ENCODE measurements around the gene MAPKAPK5.
"Not testable (repeated sequence)": the region's sequence is repeated elsewhere in the genome, so short reads cannot be mapped to it uniquely, and the experiment has no call there.

The MAPKAPK5 gene

DNA sequence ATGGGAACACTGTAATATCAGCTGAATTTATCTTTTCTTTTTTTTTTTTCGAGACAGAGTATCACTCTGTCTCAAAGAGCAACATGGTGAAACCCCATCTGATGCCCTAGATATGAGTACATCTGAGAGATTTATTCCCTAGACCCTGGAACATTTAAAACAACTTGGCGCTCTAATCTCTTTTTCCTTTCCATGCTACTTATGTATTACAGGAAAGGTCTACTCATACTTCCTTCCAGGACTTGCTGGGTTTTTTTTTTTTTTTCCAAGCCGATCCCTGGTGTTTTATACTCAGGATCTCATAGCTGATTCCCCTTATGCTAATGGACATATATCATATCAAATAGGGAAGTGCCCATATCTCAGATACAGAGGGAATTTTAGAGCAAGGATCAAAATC is 83.1 kb downstream of the MAPKAPK5 start:
- no peak for DNase-seq (ENCODE audit: low spot score in 2 of 2)
- Mint-ChIP-seq H3K4me1 (no peaks in the 10 kb centered on the region), H3K4me3 (no peak overlapping the region), H3K27me3 (no peaks in the 10 kb centered on the region), H3K9me3 (no peaks in the 10 kb centered on the region), H3K36me3 (ENCODE audit: insufficient read depth) (peaks cover 1% of the 10 kb centered on the region), H3K27ac (ENCODE audit: low read depth) (no peak overlapping the region)
- no peak for ATAC-seq (replicated peaks; ENCODE audit: extremely low read depth, poor library complexity, severe bottlenecking)

DNA sequence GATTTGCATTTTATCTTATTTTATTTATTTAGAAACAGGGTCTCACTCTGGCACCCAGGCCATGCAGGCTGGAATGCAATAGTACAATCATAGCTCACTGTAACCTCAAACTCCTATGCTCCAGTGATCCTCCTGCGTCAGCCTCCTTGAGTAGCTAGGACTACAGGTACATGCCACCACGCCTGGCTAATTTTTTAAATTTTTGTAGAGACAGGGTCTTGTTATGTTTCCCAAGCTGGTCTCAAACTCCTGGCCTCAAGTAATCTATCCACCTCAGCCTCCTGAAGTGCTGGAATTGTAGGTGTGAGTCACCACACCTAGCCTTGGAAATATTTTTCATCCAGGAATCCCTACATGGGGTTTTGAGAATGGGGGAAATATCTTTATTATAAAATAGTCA is 84.6 kb downstream of the MAPKAPK5 start:
- H3K9me3 Mint-ChIP-seq, result no peaks in the 10 kb centered on the region
- H3K27ac Mint-ChIP-seq (ENCODE audit: low read depth), result peak overlapping the region; percentile 33
- no peaks in the 10 kb centered on the region for H3K27me3 Mint-ChIP-seq
- no peak for DNase-seq (ENCODE audit: low spot score in 2 of 2)
- peaks cover 5% of the 10 kb centered on the region for H3K36me3 Mint-ChIP-seq (ENCODE audit: insufficient read depth)
- ATAC-seq (replicated peaks; ENCODE audit: extremely low read depth, poor library complexity, severe bottlenecking), result no peak
- no peaks in the 10 kb centered on the region for H3K4me1 Mint-ChIP-seq
- no peak overlapping the region for H3K4me3 Mint-ChIP-seq

DNA sequence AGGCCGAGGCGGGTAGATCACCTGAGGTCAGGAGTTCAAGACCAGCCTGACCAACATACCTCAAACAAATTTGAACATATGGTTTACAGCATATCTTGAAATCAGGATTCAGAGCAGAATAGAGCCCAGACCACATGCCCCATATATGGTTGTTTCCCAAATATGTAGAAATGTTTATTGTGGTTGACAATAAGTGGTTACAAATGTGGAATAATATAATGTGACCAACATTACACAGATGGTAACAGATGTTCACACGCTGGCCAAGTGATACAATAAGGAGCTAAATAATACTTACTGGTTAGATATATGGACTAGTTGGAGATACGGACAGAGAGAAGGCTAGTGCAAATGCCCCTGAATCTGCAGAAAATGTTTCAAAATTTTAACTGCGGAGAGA is 85.3 kb downstream of the MAPKAPK5 start:
- DNase-seq (ENCODE audit: low spot score in 2 of 2), result no peak
- Mint-ChIP-seq H3K27ac (ENCODE audit: low read depth) (peak overlapping the region; percentile 33), H3K27me3 (no peaks in the 10 kb centered on the region), H3K4me1 (no peaks in the 10 kb centered on the region), H3K36me3 (ENCODE audit: insufficient read depth) (peaks cover 8% of the 10 kb centered on the region), H3K9me3 (no peaks in the 10 kb centered on the region), H3K4me3 (no peak overlapping the region)
- ATAC-seq (replicated peaks; ENCODE audit: extremely low read depth, poor library complexity, severe bottlenecking), result no peak

DNA sequence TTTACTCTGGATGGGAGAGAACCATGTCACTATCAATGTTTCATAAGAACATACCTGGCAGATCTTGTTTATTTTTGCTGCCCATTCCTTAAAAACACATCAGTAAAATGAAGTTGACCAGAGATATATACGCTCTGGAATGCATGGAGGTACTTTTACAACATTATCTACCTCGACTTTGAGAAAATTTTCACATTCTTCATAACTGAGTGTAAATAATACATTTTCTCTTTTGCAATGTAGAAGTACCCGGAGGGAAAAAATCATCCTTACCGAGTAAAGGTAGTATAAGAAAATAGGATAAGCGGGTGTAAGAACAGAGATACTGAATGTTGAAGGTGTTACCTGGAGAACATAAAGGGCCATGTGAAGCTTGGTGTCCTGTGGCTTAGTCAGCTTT is 90.2 kb downstream of the MAPKAPK5 start:
- Mint-ChIP-seq H3K36me3 (ENCODE audit: insufficient read depth) (peaks cover 24% of the 10 kb centered on the region), H3K4me3 (no peak overlapping the region), H3K27ac (ENCODE audit: low read depth) (no peak overlapping the region), H3K27me3 (no peaks in the 10 kb centered on the region), H3K9me3 (no peaks in the 10 kb centered on the region), H3K4me1 (peaks cover 5% of the 10 kb centered on the region)
- ATAC-seq (replicated peaks; ENCODE audit: extremely low read depth, poor library complexity, severe bottlenecking), result no peak
- DNase-seq (ENCODE audit: low spot score in 2 of 2), result no peak

DNA sequence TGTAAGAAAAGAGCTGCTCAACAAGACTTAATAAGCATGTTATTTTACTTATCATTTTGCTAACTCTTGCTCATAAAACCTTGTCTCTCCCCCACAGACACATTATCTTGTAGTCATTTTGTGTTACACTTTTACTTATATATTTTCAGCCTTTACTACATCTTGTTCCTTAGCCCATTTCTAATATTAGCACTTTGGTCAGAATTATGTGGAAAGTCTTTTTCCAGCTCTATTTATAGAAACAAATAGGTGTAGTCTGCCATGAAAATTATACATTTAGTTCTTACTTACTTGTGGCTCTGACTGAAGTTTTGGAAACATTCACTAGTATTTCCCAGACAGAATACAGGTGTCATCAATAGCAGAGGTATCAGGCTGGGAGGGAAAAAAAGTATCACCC is 94.8 kb downstream of the MAPKAPK5 start:
- Mint-ChIP-seq H3K27me3 (no peaks in the 10 kb centered on the region), H3K4me1 (peaks cover 5% of the 10 kb centered on the region), H3K27ac (ENCODE audit: low read depth) (no peak overlapping the region), H3K36me3 (ENCODE audit: insufficient read depth) (peaks cover 28% of the 10 kb centered on the region), H3K9me3 (no peaks in the 10 kb centered on the region), H3K4me3 (no peak overlapping the region)
- ATAC-seq (replicated peaks; ENCODE audit: extremely low read depth, poor library complexity, severe bottlenecking) (no peak), DNase-seq (ENCODE audit: low spot score in 2 of 2) (no peak)

DNA sequence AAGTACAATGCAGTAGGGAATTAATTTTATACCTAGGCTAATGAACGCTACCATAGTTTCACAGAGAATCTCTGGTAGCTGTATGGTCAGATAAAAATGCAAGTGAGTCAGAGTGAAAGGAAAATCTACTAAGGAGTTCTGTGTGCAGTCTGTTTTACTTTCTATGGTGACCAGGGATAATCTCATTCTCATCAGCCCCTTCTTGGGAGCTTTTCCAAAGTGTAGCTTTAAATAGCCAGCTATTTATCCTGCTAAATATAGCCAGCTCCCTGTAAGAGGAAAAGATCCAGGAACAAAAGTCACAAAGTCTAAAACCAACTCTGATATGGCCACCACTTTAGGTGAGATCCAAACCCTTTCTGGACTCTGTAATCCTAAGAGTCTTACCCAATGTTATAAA is 95.4 kb downstream of the MAPKAPK5 start:
- H3K27ac Mint-ChIP-seq (ENCODE audit: low read depth), result no peak overlapping the region
- H3K4me1 Mint-ChIP-seq, result peaks cover 6% of the 10 kb centered on the region
- H3K9me3 Mint-ChIP-seq, result no peaks in the 10 kb centered on the region
- DNase-seq (ENCODE audit: low spot score in 2 of 2), result no peak
- no peak for ATAC-seq (replicated peaks; ENCODE audit: extremely low read depth, poor library complexity, severe bottlenecking)
- H3K27me3 Mint-ChIP-seq, result no peaks in the 10 kb centered on the region
- H3K36me3 Mint-ChIP-seq (ENCODE audit: insufficient read depth), result peaks cover 28% of the 10 kb centered on the region
- no peak overlapping the region for H3K4me3 Mint-ChIP-seq

DNA sequence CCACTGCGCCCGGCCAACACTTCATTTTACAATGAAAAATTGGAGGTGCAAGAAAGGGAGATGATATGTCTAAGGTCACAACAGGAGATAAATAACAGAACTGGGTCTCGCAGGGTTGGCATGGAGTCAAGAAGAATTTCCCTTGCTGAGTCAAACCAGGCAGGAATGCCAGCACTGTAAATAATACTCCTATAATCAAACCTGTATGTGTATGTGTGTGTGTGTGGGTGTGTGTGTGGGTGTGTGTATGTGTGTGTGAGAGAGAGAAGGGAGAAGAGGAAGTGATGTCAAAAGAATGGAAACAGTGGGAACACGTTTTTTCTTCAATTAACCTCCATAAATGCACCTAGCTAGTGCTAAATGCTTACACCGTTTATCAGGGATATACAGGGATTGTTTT is 100.5 kb downstream of the MAPKAPK5 start:
- H3K27ac Mint-ChIP-seq (ENCODE audit: low read depth), result no peak overlapping the region
- H3K27me3 Mint-ChIP-seq, result no peaks in the 10 kb centered on the region
- ATAC-seq (replicated peaks; ENCODE audit: extremely low read depth, poor library complexity, severe bottlenecking) (no peak), DNase-seq (ENCODE audit: low spot score in 2 of 2) (no peak)
- H3K9me3 Mint-ChIP-seq, result no peaks in the 10 kb centered on the region
- H3K36me3 Mint-ChIP-seq (ENCODE audit: insufficient read depth), result peaks cover 11% of the 10 kb centered on the region
- peaks cover 5% of the 10 kb centered on the region for H3K4me1 Mint-ChIP-seq
- no peak overlapping the region for H3K4me3 Mint-ChIP-seq

DNA sequence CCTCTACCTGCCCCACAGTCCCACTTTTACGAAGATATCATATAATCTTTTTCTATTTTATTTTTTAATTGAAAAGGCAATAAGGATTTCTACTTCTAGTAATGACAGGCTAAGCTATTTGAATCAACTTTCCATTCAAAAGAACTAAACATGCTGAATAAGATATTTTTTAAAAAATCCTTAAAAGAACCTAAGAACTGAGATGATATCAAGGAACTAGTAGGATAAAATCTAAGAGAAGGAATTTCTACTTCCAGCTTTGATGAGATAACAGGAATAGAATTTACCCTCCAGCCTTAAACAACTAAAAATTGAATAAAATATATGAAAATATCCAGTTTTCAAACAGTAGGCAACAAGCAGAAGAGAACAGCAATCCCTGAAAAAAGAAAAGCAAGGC is 101.9 kb downstream of the MAPKAPK5 start:
- no peak overlapping the region for H3K4me3 Mint-ChIP-seq
- no peaks in the 10 kb centered on the region for H3K9me3 Mint-ChIP-seq
- no peaks in the 10 kb centered on the region for H3K27me3 Mint-ChIP-seq
- peaks cover 5% of the 10 kb centered on the region for H3K4me1 Mint-ChIP-seq
- no peak for DNase-seq (ENCODE audit: low spot score in 2 of 2)
- no peak overlapping the region for H3K27ac Mint-ChIP-seq (ENCODE audit: low read depth)
- peaks cover 9% of the 10 kb centered on the region for H3K36me3 Mint-ChIP-seq (ENCODE audit: insufficient read depth)
- ATAC-seq (replicated peaks; ENCODE audit: extremely low read depth, poor library complexity, severe bottlenecking), result no peak

DNA sequence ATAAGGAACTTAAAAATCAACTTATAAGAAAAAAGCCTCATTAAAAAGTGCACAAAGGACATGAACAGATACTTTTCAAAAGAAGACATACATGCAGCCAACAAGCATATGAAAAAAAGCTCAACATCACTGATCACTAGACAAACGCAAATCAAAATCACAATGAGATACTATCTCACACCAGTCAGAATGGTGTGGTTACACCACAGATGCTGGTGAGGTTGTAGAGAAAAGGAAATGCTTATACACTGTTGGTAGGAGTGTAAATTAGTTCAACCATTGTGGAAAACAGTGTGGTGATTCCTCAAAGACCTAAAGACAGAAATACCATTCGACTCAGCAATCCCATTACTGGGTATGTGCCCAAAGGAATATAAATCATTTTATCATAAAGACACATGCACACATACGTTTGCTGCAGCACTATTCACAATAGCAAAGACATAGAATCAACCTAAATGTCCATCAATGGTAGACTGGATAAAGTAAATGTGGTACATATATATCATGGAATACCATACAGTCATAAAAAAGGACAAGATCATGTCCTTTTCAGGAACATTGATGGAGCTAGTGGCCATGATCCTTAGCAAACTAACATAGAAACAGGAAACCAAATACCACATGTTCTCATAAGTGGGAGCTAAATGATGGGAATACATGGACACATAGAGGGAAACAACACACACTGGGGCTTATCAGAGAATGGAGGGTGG is 109.1 kb downstream of the MAPKAPK5 start:
- ATAC-seq (replicated peaks; ENCODE audit: extremely low read depth, poor library complexity, severe bottlenecking), result peak; percentile 71
- not testable (repeated sequence) for H3K9me3 Mint-ChIP-seq; H3K27me3 Mint-ChIP-seq; H3K36me3 Mint-ChIP-seq (ENCODE audit: insufficient read depth); H3K4me3 Mint-ChIP-seq; DNase-seq (ENCODE audit: low spot score in 2 of 2); H3K27ac Mint-ChIP-seq (ENCODE audit: low read depth)
- peaks cover 32% of the 10 kb centered on the region for H3K4me1 Mint-ChIP-seq

Measured in central memory CD8-positive, alpha-beta T cell (primary cell).